GM19035 (cell line): ENCODE results near the gene JPH4.
"Not testable (repeated sequence)": the region's sequence is repeated elsewhere in the genome, so short reads cannot be mapped to it uniquely, and the experiment has no call there.

ENCODE experiments used
- ATAC-seq: cut with Tn5 transposase; IDR thresholded peaks from one replicate; pipeline ENCODE4 v1.9.1; 2021; ENCODE audit not compliant: unreplicated experiment

The JPH4 gene

DNA sequence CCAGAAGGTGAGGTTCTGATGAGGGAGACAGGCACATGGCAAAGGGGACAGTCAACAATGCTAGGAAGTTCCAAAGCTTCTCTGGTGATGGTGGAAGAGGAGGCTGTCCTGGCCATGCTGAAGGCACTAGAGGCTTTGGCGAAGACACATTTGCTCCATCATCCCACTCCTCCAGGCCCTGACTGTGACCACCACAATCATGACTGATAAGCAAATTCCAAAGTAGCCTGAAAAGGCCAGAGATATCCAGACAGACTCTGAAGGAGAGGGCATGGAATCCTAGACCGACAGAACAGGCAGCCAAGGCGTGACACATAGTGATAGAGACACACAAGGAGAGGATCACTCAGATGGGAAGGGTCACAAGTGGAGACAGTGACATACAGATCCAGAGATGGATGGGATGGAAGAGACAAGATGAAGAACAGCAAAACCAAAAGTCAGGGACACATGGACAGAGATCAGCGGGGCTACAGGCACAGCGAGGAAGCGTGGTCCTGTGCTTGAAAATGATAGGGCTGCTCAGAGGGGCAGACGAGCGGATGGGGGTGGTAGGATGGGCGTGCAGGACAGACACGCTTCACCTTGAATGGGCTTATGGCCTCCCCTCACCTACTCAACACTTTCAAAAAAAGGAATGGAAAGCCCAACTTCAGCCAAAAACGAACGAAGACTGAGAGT is 28.3 kb downstream of the JPH4 start:
- ATAC-seq, result no peak

DNA sequence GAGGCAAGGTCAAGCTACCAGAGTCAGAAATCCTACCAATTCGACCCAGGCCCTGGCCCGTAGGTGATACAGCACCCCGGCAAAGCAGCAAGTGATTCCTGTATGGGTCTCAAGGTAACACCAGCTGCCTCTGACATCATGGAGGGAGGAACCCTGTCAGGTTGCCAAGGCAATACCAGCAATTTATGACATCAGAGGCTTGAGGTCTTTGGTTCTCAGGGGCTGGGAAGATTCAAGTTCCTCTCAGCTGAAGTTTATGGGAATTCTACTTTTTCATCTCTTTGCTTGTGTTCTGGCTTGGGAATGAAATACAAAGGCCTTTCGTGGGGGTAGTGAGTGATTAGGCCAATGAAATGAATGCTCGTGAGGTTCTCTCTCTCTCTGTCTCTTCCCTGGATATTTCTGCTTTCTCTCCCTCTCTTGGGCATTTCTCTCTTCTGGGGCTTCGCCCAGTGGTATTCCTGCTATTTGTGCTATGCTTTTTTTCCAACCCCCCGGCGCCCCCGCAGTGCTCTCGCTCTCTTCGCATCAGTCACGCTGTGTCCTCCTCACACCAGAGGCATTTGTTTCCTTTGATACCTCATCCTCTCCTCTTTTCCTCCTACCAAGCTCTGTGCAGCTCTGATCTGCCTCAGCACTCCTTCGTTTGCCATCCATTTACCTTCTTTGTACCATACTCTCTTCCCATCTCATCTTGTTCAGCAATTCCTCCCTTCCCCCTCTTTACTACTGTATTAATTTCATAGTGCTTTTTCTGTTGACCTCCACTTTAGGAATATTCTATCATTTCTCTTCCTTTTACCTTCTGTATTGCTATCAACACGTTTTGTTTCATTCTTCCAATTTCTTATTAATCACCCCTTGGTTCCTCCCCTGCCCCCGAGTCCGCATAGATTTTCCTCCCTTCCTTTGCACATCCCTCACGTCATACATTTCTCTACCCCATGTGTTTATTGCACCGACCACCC is 30.0 kb downstream of the JPH4 start:
- no peak for ATAC-seq

DNA sequence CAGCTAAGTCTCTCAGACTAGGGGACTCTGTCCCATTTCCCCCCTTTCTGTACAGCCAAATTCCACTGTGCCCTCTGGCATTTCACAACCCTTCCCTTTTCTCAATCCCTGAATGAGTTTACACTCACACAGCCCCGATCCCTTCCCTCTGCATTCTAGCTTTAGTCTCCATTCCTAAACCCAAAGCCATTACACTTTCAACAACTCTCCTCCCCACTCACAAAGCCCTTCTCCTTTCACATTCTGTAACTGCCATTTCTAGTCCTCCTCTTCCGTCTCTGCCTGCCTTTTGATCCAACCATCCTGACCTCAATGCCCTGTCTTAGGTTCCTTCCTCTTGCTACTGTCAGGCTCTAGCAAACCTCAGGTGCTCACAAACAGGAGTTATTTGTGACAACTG is 30.7 kb downstream of the JPH4 start:
- no peak for ATAC-seq

DNA sequence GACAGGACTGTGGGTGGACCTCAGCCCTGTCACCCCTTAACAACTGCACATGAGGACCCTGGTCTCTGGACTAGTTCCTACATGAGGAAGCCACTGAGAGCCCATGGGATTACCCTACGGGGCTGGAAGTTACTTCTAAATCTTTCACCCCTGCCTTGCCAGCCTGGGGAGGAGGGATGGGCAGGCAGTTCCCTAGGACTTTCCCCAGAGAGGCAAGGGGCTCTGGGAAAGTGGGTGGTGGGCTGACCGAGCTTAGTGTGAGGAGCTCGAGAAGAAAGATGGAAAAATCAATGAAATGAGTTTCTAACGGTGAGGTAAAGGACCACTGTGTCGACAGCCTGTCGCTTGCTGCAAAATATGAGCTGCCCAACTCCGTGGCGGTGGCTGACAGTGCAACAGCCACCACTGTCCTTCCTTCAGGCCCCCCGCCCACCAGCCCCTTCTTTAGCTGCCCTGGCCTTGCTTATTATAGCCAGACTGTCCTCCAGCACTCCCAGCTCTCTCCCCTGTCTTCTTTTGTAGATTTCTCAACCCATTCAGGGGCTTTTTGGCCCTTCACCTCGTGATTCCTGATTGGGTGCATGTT is 32.0 kb downstream of the JPH4 start:
- no peak for ATAC-seq

DNA sequence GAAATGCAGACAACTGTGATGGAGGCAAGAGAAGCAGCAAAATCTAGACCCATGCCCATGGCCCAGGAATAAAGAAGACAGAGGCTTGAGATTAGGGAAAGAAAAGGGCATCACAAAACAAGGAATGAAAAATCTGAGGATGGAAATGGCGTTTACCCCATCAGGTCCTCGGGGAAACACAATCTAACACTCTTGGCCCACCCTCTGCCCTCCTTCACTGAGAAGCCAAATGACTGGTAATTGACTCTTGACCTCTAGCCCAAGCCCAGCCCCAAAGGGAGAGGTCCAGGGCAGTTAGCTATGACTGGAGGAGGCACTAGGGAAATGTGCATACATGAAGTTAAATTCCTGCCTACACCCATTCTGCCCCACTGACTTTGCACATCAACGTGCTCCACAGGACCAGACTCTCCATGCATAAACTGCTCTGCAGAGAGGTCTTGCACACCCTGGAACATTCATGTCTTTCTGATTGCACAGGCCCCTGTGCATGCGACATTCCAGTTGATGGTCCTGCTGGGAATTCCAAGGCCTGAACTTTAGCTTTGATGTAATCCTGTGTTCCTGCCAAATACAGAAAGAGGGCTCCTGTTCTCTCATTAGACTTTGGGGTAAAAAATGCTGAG is 32.7 kb downstream of the JPH4 start:
- ATAC-seq, result no peak

DNA sequence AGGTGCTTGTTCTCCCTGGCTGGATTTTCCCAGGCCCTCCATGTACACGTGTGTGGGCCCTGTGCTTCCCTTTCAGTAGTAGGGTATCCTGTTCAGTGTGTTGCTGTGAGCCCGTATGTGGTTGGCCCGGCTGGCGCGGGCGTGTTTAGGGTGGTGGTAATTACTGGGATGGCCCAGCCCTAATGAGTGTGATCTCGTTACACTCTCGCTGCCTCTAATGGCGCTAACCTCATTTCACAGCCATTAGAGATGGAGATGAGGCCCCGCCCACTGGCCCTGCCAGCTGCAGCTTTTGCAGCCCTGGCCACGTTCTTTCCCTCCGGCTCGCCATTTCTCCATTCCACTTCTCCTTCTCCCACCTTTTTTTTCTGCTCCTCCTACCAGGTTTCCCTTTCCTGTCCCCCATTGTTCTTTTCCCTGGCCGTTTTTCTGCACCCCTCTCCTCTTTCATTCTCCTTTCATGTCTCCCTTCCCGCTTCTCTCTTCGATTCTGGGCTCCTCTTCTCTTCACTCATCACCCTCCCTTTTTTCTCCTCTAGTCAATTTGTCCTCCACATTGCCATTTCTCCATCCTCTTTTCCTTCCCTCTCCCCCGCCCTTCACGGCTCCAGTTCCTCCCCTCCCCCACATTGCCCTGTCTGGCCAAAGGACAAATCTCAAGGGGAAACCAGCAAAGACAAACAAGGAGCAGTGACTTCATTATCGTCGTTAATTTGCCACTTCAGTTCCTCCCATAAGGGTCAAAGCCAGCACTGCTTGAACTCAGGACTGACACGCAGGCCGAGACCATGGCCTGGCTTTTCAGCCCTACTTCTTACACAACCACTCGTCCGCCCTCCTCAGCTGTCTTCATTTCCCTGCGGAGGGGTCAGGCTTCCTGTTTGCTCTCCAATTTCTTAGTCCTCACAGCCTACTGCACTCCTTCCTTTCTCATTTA is 33.8 kb downstream of the JPH4 start:
- no peak for ATAC-seq

DNA sequence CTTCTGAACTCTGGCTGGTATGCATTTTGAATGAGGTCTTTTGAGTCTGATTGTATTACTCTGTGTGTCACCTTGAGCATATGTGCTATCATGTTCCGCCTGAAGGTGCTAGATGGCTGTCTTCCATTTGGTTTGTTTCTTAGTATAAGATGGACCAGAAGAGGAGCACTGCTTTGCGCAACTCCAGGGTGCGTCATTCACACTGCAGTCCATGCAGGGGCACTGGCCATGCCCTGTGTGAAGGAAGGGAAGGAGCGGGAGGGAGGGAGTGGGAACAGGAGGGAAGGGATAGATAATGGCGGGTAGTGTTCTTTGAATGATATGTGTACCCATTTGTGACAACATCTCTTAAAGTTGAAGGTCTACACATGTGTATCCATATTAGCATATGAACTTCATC is 35.2 kb downstream of the JPH4 start:
- no peak for ATAC-seq

DNA sequence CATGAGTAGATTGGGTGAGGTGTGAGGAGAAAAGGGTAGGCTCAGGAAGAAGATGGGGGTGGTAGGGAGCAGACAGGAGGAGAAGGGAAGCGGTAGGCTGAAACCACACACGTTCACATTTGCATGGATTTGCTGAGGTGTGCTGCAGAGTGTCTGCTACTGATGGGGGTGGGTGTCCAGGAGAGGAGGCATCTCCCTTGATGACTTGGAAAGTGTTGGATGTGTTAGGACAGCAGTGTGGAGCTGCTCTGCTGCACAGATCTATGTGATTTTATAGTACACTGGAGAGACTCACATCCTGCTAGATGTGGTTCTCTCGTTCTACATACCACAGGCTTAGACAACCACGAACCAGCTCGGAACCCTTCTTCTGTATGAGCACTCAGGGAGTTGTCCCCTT is 36.3 kb downstream of the JPH4 start:
- no peak for ATAC-seq

DNA sequence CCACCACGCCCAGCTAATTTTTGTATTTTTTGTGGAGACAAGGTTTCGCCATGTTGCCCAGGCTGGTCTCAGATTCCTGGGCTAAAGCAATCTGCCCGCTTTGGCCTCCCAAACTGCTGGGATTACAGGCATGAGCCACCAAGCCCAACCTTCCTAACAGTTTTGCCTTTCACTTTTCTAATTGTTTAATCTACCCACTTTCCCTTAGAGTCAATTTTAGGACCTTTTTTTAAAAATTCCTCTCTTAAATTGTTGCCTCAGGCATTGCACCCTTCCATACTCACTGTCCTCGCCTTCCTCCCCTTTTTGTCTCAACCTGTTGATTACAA is 38.5 kb downstream of the JPH4 start:
- no peak for ATAC-seq

DNA sequence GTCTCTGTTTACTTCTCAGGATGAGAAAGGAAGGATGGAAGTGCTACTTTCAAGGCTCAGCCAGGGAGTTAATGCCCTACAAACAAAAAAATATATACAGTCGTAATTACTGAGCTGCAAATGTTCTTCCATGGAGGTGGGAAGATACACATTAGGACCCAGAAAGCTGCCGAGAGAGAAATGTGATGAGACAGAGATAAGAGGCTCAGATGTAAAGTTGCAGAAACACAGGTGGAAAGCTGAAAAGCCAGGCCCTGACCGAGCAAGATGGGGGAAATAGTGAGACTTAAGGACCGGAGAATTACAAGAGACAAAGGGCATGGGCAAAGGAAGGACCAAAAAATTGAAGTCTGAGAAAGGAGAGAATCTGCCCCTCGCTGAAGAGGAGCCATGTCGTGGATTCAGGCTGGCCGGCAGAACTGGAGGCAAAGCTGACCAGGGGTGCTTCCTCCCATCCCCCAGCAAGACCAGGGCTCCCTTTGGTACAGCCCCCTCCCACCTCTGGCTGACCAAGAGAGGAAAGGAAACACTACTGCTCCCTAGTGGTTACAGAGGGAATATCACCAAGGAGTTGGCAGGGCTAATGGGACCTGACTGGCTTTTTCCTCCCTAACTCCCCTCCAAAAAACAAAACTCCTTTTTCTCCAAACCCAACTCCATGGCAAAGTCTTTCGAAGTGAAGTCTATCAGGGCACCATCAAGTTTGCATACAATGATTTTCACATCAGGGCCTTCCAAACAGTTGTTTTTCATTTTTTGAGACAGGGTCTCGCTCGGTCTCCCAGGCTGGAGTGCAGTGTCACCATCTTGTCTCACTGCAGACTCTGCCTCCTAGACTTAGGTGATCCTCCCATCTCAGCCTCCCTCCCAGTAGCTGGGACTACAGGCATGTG is 39.1 kb downstream of the JPH4 start:
- no peak for ATAC-seq

DNA sequence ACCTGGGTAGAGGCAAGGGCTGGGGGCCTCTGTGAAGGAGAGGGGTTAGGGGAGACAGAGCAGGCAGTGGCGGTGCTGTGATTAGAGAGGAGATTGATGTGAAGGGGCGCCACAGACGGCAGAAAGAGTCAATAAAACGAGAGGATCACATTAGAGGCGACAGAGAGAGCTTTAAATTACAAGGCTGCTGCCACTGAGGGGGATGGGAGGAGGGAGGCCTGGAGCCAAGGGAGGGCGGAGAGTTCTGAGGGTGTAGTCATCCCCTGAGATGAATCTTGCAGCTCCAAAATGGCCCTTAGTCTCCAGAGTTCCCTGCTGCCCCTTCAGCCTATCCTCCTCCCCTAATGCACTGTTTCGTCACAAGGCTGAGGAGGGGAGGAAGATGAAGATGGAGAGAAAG is 39.8 kb downstream of the JPH4 start:
- ATAC-seq, result no peak

DNA sequence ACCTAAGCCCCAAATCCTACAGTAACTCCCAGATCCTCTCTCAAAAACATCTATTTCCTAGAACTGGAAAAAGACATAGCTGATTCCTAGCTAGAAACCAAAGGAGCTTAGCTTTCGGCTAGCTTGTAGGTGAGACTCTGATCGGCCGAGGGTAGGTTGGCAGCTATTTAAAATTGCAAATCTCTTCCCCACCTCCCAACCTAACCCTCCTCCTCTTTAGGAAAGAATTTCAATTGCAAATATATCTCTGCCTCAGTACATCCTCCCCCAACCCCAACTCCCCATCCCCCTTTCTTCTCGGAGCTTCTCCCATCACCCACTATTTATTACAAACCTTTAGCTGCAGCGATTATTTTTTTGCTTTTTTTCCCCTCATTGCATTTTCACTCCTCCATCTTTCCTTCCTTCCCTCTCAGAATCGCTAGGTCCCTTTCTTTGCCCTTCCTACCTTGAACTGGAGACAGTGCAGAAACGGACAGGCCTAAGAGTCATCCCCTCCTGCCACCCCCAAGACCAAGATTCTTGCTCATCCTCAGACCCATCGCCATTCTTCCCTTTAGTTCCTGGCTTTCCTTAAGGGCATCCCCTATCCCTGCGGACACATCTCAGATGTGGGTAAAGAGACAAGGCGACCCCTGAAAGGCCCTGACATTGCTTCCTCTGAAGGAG is 40.4 kb downstream of the JPH4 start:
- no peak for ATAC-seq

DNA sequence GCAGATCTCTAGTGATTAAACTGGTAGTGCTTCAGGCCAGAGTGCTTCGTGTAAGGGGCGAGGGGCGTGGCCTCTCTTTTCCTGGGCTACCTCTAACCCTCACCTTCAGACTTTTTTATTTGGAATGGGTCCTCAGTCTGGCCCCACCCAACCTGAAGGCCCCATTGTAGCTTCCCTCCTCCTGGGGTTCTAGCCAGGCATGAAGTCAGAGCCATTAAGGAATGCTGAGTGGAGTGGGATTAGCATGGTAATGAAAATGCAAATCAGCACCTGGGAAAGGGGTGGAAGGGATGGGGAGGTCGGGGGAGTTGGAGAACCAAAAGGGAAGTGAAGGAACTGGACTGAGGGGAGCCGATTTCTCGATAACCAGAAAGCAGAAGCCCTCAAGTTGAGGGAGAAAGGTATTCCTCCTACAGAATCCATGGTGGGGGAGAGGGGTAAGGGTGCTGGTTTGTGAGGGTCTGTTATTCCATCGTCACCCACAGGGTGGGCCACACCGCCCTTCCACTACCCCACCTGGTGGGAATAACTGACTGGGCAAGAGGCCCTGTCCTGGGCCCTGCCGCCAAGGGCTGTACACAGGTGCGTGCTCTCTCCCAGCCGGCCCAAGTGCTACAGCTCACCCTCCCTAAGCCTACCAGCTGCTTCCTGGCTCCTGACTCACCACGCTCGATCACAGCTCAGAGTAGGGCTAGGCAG is 41.1 kb downstream of the JPH4 start:
- ATAC-seq, result no peak

DNA sequence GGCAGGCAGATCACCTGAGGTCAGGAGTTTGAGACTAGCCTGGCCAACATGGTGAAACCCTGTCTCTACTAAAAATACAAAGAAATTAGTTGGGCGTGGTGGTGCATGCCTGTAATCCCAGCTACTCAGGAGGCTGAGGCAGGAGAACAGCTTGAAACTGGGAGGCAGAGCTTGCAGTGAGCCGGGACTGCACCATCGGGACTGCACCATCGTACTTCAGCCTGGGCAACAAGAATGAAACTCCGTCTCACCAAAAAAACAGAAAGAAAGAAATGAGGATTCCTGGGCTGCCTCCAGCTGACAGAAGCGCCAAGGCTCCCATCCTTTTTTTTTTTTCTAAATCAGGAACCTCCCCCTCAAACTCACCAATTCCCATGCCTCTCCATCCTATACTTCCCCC is 41.7 kb downstream of the JPH4 start:
- not testable (repeated sequence) for ATAC-seq

DNA sequence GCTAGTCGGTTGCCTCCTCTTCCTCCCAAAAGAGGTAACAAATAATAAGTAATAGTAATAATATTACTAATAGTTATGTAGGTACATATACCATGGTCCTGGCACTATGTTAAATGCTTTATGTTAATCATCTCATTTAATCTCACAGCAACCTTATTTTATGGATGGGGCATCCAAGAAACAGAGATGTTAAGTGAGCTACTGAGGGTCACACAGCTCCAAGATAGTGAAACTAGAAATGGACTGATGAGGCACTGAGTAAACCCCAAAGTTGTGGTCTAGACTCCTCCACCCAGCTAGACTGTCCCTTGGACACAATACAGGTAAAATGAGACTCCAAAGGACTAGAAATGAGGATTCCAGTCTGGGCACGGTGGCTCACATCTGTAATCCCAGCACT is 42.1 kb downstream of the JPH4 start:
- ATAC-seq, result no peak

DNA sequence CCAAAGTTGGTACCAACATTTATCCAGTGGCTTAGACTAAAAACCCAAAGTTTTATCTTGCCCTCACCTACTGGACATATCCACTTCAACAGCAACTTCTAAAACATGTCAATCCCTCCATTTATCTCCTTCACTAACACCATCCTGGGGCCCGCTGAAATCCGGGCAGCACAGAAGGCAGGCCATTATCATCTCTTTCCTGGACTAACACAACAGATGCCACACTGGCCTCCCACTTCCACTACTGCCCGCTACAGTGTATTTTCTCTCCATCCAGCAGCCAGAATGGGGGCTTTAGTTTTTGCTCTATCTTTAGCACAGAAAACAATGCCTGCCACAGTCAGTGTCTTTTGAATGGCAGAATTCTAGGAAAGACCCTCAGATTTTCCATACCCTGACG is 42.6 kb downstream of the JPH4 start:
- no peak for ATAC-seq

DNA sequence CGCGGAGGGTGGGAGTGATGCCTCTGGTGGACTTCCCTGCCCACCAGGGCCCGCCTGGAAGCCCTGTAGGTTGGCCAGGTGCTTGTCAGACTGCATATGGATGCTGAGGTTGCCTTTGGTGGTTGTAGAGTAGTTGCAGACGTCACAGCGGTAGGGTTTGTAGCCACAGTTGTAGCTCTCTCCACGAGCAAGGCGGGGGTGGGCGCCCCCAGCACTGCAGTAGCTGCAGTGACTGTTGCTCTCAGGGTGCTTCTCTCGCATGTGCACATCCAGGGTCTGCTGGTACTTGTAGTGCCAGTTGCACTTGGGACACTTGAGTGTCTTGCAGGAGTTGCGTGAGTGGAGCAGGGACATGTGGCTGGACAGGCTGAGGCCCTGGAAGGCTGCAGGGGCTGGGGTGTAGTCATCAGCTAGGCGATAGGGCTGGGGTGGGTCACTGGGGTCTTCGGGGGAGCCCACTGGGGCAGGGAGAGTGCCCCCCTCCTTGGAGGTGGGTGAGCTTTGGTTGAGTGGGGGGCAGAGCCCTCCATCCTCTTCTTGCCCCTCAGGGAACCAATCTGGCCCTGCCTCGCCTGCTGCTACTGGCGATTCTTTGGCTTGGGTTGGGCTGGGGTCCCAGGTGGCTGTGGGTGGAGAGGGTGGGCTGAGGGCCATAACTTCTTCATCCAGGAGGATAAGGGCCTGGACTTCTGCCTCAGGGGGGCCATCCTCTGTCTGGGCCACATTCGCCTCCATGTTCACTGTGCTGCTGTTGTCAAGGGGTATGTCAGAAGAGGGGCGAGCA is 44.7 kb downstream of the JPH4 start:
- no peak for ATAC-seq

DNA sequence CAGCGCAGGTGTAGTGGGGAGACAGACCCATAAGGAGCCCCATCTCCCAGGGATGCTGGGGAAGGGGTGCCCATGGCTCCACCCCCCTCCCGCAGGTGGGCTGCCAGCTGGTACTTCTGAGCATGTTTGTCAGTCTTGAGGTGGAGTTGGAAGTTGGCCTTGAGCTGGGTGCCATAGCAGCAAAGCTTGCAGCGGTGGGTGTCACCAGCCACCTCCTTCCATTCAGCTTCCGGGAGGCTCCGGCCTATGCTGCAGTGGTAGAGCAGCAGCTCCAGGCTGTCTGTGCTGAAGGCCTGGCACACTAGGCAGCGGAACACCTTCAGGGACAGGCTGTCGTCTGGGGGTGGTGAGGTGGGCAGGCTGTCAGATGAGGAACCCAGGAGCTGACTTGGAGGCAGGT is 45.9 kb downstream of the JPH4 start:
- no peak for ATAC-seq
